ENCODE data around the gene SEPTIN8.

DNA sequence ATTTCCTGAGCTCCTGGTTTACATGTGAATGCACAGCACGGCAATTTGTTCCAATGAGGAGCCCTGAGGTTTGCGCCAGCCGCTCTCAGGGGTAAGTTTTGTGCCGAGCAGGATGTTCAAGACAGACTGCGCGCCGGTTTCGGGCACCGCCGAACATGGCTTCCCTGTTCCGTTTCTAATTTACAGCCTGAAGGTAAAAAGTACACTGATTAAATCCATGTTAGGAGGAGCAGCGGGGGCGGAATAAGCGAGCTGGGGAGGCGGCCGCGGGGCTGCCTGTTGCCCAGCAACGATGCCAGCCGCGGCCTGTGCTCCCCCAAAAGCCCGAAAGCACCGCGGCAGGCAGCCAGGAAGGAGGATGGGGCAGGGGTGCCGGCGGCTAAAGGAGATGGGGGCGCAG, 42.4 kb upstream of the SEPTIN8 start:
- TF ChIP-seq CTCF (conservative IDR thresholded peaks at IDR 0.05; ENCODE audit: low read length) (no peak), EZH2phosphoT487 (IDR thresholded peaks at IDR 0.05; ENCODE audit: borderline replicate concordance) (no peak)
